Mucosa of rectum (tissue), 2 donors: ENCODE data around the gene GRK4.
A peak's percentile ranks its signal among the peaks of the same experiment; 100 is the strongest.
"Not testable (repeated sequence)": the region's sequence is repeated elsewhere in the genome, so short reads cannot be mapped to it uniquely, and the experiment has no call there.

ENCODE experiments used
- H3K27ac ChIP-seq, 2 donors: one replicate each; pipeline ENCODE4 v1.7.0; 2013; ENCODE audit warnings: inconsistent platforms in 2 of 2, low read depth in 2 of 2, low read length in 2 of 2
- H3K27me3 ChIP-seq, 2 donors: one replicate each; pipeline ENCODE4 v1.7.0; 2013; ENCODE audit warnings: low read length in 2 of 2; ENCODE audit not compliant: control insufficient read depth in 2 of 2, insufficient read depth in 2 of 2
- H3K36me3 ChIP-seq, 2 donors: one replicate each; pipeline ENCODE4 v1.7.0; 2013; ENCODE audit warnings: low read length in 2 of 2; ENCODE audit not compliant: control insufficient read depth in 2 of 2, insufficient read depth in 2 of 2
- H3K4me1 ChIP-seq, 2 donors: one replicate each; pipeline ENCODE4 v1.7.0; 2013; ENCODE audit warnings: low read length in 2 of 2, mild to moderate bottlenecking in 1 of 2; ENCODE audit not compliant: control insufficient read depth in 2 of 2, insufficient read depth in 2 of 2
- H3K4me3 ChIP-seq, 2 donors: one replicate each; pipeline ENCODE4 v1.7.0; 2013; ENCODE audit warnings: low read length in 2 of 2
- H3K9ac ChIP-seq, 2 donors: one replicate each; pipeline ENCODE4 v1.7.0; 2013; ENCODE audit warnings: low read length in 2 of 2, low read depth in 1 of 2, mild to moderate bottlenecking in 1 of 2
- H3K9me3 ChIP-seq, 2 donors: one replicate each; pipeline ENCODE4 v1.7.0; 2013; ENCODE audit warnings: low read length in 2 of 2; ENCODE audit not compliant: control insufficient read depth in 2 of 2
- donor health status: healthy.
- donor health status: Normal muscosa, but diverticular disease.

GRK4 gene

DNA sequence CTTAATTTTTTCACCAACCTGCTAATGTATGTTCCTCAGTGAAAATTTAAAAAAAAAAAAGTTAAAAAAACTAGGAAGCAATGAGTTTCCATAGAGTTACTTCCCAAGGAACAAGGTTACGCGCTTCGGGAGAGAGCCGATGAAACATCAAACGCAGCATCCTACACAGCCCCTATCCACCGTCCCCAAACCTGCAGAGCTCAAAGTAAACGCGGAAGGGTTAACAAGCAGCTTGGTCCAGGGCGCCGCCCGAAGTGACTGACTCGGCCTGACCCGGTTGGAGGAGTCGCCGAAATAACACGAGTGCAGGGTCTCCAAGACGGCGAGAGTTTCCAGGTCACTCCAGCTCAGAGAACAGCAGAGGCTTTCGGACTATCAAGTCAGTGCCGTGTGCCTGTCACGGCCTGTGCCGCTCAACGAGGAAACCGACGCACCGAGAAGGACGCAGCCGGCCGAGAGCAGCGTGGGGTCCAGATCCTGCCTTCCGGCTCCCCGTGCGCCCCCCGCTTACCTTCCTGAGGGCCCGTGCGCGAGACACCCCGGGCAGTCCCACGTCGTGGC is 677 bp upstream of the GRK4 start:
- peak overlapping the region; percentile 78 to 89 for H3K27ac ChIP-seq
- H3K36me3 ChIP-seq: peaks cover 4 to 6% of the 10 kb centered on the region in 2 donors
- H3K27me3 ChIP-seq: no peaks in the 10 kb centered on the region
- H3K9ac ChIP-seq: peak overlapping the region; percentile 77 to 79
- no peaks in the 10 kb centered on the region for H3K9me3 ChIP-seq
- H3K4me1 ChIP-seq: peaks cover 15 to 17% of the 10 kb centered on the region in 2 donors
- H3K4me3 ChIP-seq: peak overlapping the region; percentile 86 to 95

DNA sequence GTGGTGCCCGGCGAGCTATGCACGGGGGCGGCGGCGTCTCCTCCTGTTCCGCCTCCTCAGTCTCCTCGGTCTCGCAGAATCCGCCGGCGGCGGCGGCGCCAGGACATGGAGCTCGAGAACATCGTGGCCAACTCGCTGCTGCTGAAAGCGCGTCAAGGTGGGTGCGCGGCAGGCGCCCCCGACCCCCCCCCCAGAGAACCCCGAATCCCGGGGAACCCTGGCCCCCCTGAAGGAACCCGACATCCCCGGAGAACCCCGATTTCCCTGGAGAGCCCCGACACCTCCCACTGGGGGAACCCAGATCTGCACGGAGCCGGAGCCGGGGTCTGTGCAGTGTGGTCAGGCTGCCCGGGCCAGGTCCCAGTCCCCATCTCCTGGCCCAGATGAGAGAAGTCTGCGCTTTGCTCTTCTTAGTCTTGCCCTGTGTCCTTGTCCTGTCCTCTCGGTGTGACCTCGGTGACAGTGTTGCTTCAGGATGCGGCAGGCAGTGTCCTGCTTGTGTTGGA is 648 bp downstream of the GRK4 start:
- Histone ChIP-seq H3K27me3 (no peaks in the 10 kb centered on the region), H3K9ac (peak overlapping the region; percentile 1 to 77), H3K27ac (peak overlapping the region in 1 of 2 donors; percentile 38), H3K9me3 (no peaks in the 10 kb centered on the region), H3K4me3 (peak overlapping the region; percentile 72 to 86), H3K36me3 (peaks cover 0 to under 1% of the 10 kb centered on the region in 2 donors), H3K4me1 (peaks cover 15 to 17% of the 10 kb centered on the region in 2 donors)

DNA sequence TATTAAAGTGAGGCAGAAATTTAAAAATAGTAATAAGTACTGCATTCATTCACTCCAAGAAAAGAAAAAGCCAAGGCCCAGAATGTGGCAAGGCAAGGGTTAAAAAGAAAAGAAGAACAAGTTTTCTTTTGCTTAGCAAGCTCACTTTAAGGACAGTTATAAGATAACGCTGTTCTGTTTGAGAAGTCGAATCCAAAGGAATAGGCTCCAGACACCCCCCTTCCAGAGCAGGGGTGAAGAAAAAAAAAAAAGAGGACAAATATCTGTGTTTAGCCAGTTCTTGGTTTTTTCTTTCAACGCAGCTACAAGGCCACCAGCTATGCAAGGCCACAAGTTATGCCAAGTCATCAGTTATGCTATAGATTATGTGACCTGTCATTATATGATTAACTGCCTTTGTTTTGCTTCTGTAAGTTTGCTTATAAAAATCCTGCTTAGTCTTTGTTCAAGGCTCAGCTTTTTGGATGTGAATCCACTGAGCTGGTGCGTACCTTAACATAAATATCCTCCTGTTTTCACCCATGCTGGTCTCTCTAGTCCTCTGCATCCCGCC is 1.4 kb downstream of the GRK4 start:
- Histone ChIP-seq H3K27ac (no peak overlapping the region), H3K9ac (no peak overlapping the region), H3K4me1 (peaks cover 15 to 17% of the 10 kb centered on the region in 2 donors), H3K9me3 (no peaks in the 10 kb centered on the region), H3K27me3 (no peaks in the 10 kb centered on the region), H3K4me3 (peak overlapping the region in 1 of 2 donors; percentile 72), H3K36me3 (no peaks in the 10 kb centered on the region)

DNA sequence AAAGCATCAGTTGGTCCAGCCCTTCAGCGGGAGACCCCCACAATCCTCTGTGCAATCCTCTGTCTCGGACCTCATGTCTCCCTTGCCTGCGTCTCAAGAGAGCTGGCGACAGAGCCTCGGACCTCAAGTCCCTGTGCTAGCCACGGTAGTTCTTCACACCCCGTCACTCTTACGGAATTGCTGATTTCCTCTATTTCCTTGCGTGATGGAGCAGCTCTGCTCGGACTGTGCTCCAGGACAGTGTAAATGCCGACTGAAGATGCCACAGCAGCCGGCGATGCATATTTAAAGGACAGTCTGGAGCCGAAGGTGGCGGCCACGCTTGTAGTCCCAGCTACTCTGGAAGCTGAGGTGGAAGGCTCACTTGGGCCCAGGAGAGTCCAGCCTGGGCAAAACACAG is 1.9 kb downstream of the GRK4 start:
- H3K36me3 ChIP-seq: no peaks in the 10 kb centered on the region
- no peak overlapping the region for H3K9ac ChIP-seq
- no peak overlapping the region for H3K4me3 ChIP-seq
- no peak overlapping the region for H3K27ac ChIP-seq
- no peaks in the 10 kb centered on the region for H3K9me3 ChIP-seq
- H3K4me1 ChIP-seq: peaks cover 15 to 17% of the 10 kb centered on the region in 2 donors
- no peaks in the 10 kb centered on the region for H3K27me3 ChIP-seq

DNA sequence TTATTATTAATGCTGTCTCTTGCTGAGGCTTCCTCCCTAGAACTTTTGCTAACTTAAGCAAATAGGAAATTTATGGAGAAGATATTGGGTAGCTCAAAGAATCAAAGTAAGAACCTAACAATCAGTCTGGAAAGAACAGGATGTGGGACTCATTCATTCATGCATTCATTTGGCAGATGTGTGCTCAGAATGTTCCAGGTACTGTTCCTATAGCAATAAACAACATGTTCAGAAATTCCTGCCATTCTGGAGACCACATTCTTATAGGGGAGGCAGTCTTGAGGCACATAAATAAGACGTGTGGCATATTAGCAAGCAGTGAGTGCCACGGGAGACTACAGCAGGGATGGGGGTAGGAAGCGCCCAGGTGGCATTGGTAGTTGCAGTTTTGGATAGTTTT is 5.0 kb downstream of the GRK4 start:
- Histone ChIP-seq H3K36me3 (no peaks in the 10 kb centered on the region), H3K27ac (no peak overlapping the region), H3K9me3 (no peaks in the 10 kb centered on the region), H3K4me1 (peaks cover 4 to 6% of the 10 kb centered on the region in 2 donors), H3K4me3 (no peak overlapping the region), H3K9ac (no peak overlapping the region), H3K27me3 (no peaks in the 10 kb centered on the region)

DNA sequence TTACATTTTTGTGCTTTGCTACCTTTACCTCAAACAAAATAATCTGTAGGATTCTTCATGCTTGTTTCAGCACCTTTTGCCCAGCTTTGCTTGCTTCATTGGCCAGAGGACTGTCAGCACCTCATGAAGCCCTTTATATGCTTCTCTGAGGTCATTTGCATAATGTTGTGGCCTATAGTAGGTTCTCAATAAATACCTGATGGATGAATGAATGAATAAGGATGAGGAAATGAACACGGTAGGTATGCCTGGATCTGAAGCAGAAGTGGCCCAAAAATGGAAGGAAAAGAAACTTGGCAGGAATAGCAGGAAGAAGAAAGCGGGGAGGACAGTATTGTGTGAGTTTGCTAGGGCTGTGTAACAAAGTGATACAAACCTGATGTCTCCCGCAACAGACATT is 7.9 kb downstream of the GRK4 start:
- H3K4me1 ChIP-seq: no peaks in the 10 kb centered on the region
- no peaks in the 10 kb centered on the region for H3K9me3 ChIP-seq
- H3K9ac ChIP-seq: no peak overlapping the region
- H3K27me3 ChIP-seq: no peaks in the 10 kb centered on the region
- H3K4me3 ChIP-seq: no peak overlapping the region
- no peaks in the 10 kb centered on the region for H3K36me3 ChIP-seq
- H3K27ac ChIP-seq: no peak overlapping the region

DNA sequence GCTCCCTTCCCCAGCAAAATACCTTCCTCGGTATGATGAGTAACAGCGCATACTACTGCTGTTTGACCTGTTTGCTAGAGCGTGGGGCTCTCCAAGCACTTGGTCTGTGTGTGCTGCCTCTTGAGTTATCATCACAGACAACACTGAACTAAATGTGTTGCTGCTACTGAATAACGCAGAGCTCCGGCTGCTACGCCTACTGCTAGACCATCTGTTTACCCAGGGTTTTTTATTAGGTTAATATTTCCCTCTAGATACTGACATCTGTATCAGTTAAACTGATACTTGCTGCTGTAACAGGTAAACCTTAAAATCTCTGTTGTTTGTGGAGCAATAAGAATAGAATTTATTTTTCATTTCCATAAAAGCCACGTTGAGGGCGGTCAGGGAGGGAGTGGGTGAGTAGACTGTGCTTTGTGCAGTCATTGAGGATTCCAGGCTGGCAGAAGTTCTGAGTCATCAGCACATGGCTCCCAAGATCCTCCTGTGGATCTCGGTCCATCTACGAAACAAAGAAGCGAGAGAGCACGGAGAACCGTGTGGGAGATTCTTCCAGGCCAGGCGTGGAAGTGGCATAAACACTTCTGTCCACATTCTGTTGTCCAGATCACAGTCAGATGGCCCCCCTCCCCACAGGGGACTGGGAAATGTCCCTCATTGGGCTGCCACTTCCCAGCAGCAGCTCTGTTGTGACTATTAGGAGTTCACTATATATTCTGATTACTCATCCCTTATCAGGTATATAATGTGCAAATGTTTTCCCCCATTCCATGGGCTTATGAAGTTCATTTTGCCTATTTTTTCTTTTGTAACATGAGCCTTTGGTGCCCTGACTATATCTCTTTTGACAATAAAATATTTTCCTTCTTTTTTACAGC is 14.1 kb downstream of the GRK4 start:
- peaks cover 0 to 7% of the 10 kb centered on the region in 2 donors for H3K9me3 ChIP-seq
- peaks cover 0 to 2% of the 10 kb centered on the region in 2 donors for H3K27me3 ChIP-seq
- H3K27ac ChIP-seq: no peak overlapping the region
- H3K4me1 ChIP-seq: no peaks in the 10 kb centered on the region
- no peaks in the 10 kb centered on the region for H3K36me3 ChIP-seq
- no peak overlapping the region for H3K4me3 ChIP-seq
- no peak overlapping the region for H3K9ac ChIP-seq

DNA sequence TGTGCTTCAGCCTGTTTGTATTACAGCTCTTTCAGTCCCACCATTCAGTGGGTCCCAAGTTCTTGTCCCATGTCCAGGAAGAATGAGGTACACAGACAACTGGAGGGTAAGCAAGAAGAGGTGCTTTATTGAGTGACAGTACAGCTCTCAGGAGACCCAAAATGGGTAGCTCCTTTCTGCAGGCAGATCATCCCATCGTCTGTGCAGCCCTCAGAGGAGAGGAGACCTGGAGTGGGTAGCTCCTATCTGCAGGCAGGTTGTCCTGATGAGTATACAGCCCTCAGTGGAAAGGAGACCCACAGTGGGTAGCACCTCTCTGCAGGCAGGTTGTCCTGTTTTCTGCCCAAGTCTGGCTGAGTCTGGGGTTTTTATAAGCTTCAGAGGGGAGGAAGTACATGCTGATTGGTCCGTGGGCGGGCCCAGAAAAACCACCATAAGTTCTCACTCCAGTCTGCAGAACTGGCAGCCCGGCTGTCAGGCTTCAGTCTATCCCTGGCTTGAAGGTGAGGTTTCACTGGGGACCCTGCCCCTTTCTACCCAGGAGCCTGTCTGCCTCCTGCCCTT is 18.0 kb downstream of the GRK4 start:
- no peaks in the 10 kb centered on the region for H3K4me1 ChIP-seq
- no peak overlapping the region for H3K27ac ChIP-seq
- H3K4me3 ChIP-seq: no peak overlapping the region
- H3K27me3 ChIP-seq: peaks cover 0 to 2% of the 10 kb centered on the region in 2 donors
- no peak overlapping the region for H3K9ac ChIP-seq
- peaks cover 0 to 7% of the 10 kb centered on the region in 2 donors for H3K9me3 ChIP-seq
- no peaks in the 10 kb centered on the region for H3K36me3 ChIP-seq

DNA sequence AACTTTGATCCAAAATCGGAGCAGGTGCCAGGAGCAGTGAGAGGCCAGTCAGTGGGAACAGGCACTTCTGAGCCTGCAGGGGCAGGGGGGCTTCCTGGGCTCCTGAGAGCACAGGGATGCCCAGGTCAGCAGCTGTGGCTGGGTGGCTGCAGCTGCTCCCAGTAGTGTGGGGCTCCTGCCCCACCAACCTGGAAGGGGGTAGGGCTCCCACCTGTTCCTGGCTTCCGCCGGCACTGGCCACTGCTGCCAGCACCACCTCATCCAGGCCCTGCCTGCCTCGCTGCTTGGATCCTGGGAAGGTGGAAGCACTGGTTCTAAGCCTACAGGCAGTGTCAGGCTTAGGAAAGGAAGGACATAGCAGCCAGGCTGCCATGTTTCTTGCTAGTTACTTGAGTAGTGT is 18.6 kb downstream of the GRK4 start:
- H3K4me1 ChIP-seq: no peaks in the 10 kb centered on the region
- H3K4me3 ChIP-seq: no peak overlapping the region
- H3K27ac ChIP-seq: no peak overlapping the region
- H3K27me3 ChIP-seq: peaks cover 0 to 2% of the 10 kb centered on the region in 2 donors
- peaks cover 0 to 7% of the 10 kb centered on the region in 2 donors for H3K9me3 ChIP-seq
- no peak overlapping the region for H3K9ac ChIP-seq
- H3K36me3 ChIP-seq: no peaks in the 10 kb centered on the region

DNA sequence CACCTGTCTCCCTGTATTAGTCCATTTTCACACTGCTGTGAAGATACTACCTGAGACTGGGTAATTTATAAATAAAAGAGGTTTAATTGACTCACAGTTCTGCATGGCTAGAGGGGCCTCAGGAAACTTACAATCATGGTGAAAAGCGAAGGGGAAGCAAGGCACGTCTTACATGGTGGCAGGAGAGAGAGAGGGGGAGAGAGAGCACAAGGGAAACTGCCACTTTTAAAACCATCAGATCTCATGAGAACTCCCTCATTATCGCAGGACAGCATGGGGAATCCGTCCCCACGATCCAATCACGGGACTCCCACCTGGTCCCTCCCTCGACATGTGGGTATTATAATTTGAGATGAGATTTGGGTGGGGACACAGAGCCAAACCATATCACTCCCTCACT is 20.3 kb downstream of the GRK4 start:
- not testable (repeated sequence) for H3K36me3 ChIP-seq, H3K9ac ChIP-seq, H3K27me3 ChIP-seq, H3K4me1 ChIP-seq, H3K4me3 ChIP-seq, H3K9me3 ChIP-seq, H3K27ac ChIP-seq
